OCI-LY7 (cell line): Measurements from ENCODE around the gene CRYBB2. TPM values are rescaled to one million over a fixed set of nuclear protein-coding genes. Genes with fewer than 3 reads are reported as not detected.

ENCODE experiments used
- BruUV-seq: library from RNA; stranded (reverse); fragments of 400-500 nt; replicated peaks from 2 replicates; lab custom pipeline; 2021; lab: Mats Ljungman, UMichigan
- CTCF ChIA-PET: fragments of 300-600 bp; sonication (Branson Sonifier 250); formaldehyde crosslinking; loops from one replicate; lab custom pipeline; 2022; ENCODE audit warnings: antibody characterized with exemption; ENCODE audit not compliant: unreplicated experiment; lab: Charles Lee
- POLR2A ChIA-PET: fragments of 300-600 bp; sonication (Branson Sonifier 250); formaldehyde crosslinking; loops from one replicate; lab custom pipeline; 2022; ENCODE audit warnings: antibody characterized with exemption; lab: Charles Lee
- DNase-seq: peaks from one replicate; pipeline ENCODE4 v3.0.0-alpha.2; 2015; ENCODE audit warnings: low spot score
- H2AFZ ChIP-seq: fragments of 200-600 bp; sonication (generic), shearing (Covaris generic); 2 replicates; pipeline ENCODE4 v1.6.1; 2014; ENCODE audit warnings: mild to moderate bottlenecking, antibody characterized with exemption, low read length, moderate library complexity
- H3K27ac ChIP-seq: fragments of 200-600 bp; sonication (generic); 2 replicates; pipeline ENCODE4 v1.5.1; 2014; ENCODE audit warnings: mixed run types, low read depth, mild to moderate bottlenecking, moderate library complexity, low read length, inconsistent platforms; ENCODE audit not compliant: poor library complexity, severe bottlenecking
- H3K36me3 ChIP-seq: fragments of 200-600 bp; sonication (generic); 2 replicates; pipeline ENCODE4 v1.6.1; 2014; ENCODE audit warnings: mild to moderate bottlenecking, antibody characterized with exemption, low read length, moderate library complexity, mixed read lengths; ENCODE audit not compliant: insufficient read depth
- H3K4me1 ChIP-seq: fragments of 200-600 bp; sonication (generic); 2 replicates; pipeline ENCODE4 v1.5.1; 2014; ENCODE audit warnings: mild to moderate bottlenecking, low read length; ENCODE audit not compliant: insufficient read depth, poor library complexity, severe bottlenecking
- H3K4me2 ChIP-seq: fragments of 200-600 bp; sonication (generic); 2 replicates; pipeline ENCODE4 v1.6.1; 2014; ENCODE audit warnings: mild to moderate bottlenecking, low read length
- H3K4me3 ChIP-seq: fragments of 200-600 bp; sonication (generic); 2 replicates; pipeline ENCODE4 v1.5.1; 2014; ENCODE audit warnings: mild to moderate bottlenecking, low read depth, low read length; ENCODE audit not compliant: poor library complexity, severe bottlenecking
- H3K79me2 ChIP-seq: fragments of 200-600 bp; sonication (generic); 2 replicates; pipeline ENCODE4 v1.6.1; 2016; ENCODE audit warnings: low read depth, mild to moderate bottlenecking, low read length, moderate library complexity, mixed read lengths; ENCODE audit not compliant: insufficient read depth
- H3K9me2 ChIP-seq: fragments of 200-600 bp; sonication (generic); 2 replicates; pipeline ENCODE4 v1.6.1; 2016; ENCODE audit warnings: mild to moderate bottlenecking, low read length, mixed read lengths; ENCODE audit not compliant: insufficient read depth
- H3K9me3 ChIP-seq: fragments of 200-600 bp; sonication (generic); 2 replicates; pipeline ENCODE4 v1.6.1; 2014; ENCODE audit warnings: mild to moderate bottlenecking, mixed run types, low read length, mixed read lengths
- H4K20me1 ChIP-seq: fragments of 200-600 bp; sonication (generic); 2 replicates; pipeline ENCODE4 v1.6.1; 2014; ENCODE audit warnings: mild to moderate bottlenecking, antibody characterized with exemption, low read length, moderate library complexity, mixed read lengths; ENCODE audit not compliant: insufficient read depth
- CTCF ChIP-seq: fragments of 200-600 bp; sonication (generic); conservative IDR thresholded peaks from 2 replicates; pipeline ENCODE4 v1.5.1; 2014; ENCODE audit warnings: mild to moderate bottlenecking, antibody characterized with exemption, low read length, moderate library complexity, mixed read lengths
- EZH2phosphoT487 ChIP-seq: fragments of 200-600 bp; sonication (generic); IDR thresholded peaks from 2 replicates; pipeline ENCODE4 v1.6.1; 2018; ENCODE audit warnings: low read depth, borderline replicate concordance, mild to moderate bottlenecking, mixed run types, antibody characterized with exemption, low read length, moderate library complexity, mixed read lengths
- intact Hi-C: fragments of 100-400 bp; cut with micrococcal nuclease; formaldehyde crosslinking; loops from one replicate; pipeline ENCODE4 v1.10.0; 2022; ENCODE audit not compliant: unreplicated experiment
- total RNA-seq, 2 experiments: library from RNA; depleted of rRNA in 1 of 2; stranded (reverse); fragments of >200 nt in 1 of 2; shearing (Covaris generic) in 1 of 2; gene quantifications; 2 replicates each; pipeline ENCODE4 v1.2.3, GENCODE V29; 2014 to 2022

Gene CRYBB2
- total RNA-seq, 2 experiments from 2014 or later, result not detected

GRCh38 chr22:25213221-25213620, 6.2 kb upstream of the CRYBB2 start:
- ChIA-PET POLR2A (no interaction called here), CTCF (no interaction called here)
- Histone ChIP-seq H4K20me1 (no peaks in the 10 kb centered on the region), H2AFZ (no peak overlapping the region), H3K4me1 (no peaks in the 10 kb centered on the region), H3K9me2 (no peaks in the 10 kb centered on the region), H3K27ac (no peak overlapping the region), H3K4me2 (no peak overlapping the region), H3K36me3 (no peaks in the 10 kb centered on the region), H3K79me2 (no peaks in the 10 kb centered on the region), H3K9me3 (no peaks in the 10 kb centered on the region), H3K4me3 (no peak overlapping the region)
- DNase-seq, result no peak
- no TSS peak for BruUV-seq
- intact Hi-C loops, result no loop called here
- TF ChIP-seq CTCF, result no peak
- no peak for TF ChIP-seq EZH2phosphoT487

- no peak overlapping the region for H3K4me2 ChIP-seq
- no peak overlapping the region for H3K27ac ChIP-seq
- no peak for DNase-seq
- H3K79me2 ChIP-seq, result no peaks in the 10 kb centered on the region
- no peaks in the 10 kb centered on the region for H3K36me3 ChIP-seq
- H4K20me1 ChIP-seq, result no peaks in the 10 kb centered on the region
- intact Hi-C loops, result no loop called here
- H3K9me2 ChIP-seq, result no peaks in the 10 kb centered on the region
- H3K9me3 ChIP-seq, result no peaks in the 10 kb centered on the region
- BruUV-seq, result no TSS peak
- no peak overlapping the region for H2AFZ ChIP-seq
- ChIA-PET POLR2A (interaction anchor here (0.7 kb wide), 1 partner anchor 13 kb away, joined by 3 read pairs; no protein-coding TSS in a partner anchor), CTCF (no interaction called here)
- TF ChIP-seq EZH2phosphoT487 (no peak), CTCF (no peak)
- H3K4me3 ChIP-seq, result no peak overlapping the region
- no peaks in the 10 kb centered on the region for H3K4me1 ChIP-seq
Measured at GRCh38 chr22:25216230-25216629, 3.2 kb upstream of the CRYBB2 start.

GRCh38 chr22:25219948-25220442, 556 bp downstream of the CRYBB2 start:
- POLR2A ChIA-PET, result no interaction called here

More at GRCh38 chr22:25219948-25220442, 556 bp downstream of the CRYBB2 start:
- H3K36me3 ChIP-seq, result no peaks in the 10 kb centered on the region
- intact Hi-C loops, result no loop called here
- CTCF ChIA-PET, result no interaction called here
- no peaks in the 10 kb centered on the region for H3K4me1 ChIP-seq
- no peak overlapping the region for H2AFZ ChIP-seq
- H3K9me3 ChIP-seq, result no peaks in the 10 kb centered on the region
- no peak for DNase-seq
- no peaks in the 10 kb centered on the region for H4K20me1 ChIP-seq
- no peaks in the 10 kb centered on the region for H3K9me2 ChIP-seq
- H3K4me2 ChIP-seq, result no peak overlapping the region
- TF ChIP-seq EZH2phosphoT487, result no peak
- no peak for TF ChIP-seq CTCF
- H3K27ac ChIP-seq, result no peak overlapping the region
- H3K79me2 ChIP-seq, result no peaks in the 10 kb centered on the region
- H3K4me3 ChIP-seq, result no peak overlapping the region
- BruUV-seq, result no TSS peak
